HEK293 (cell line): ENCODE results near the gene OTUB1.

Experiments used
- CTCF ChIP-seq: fragments of 450-650 bp; formaldehyde crosslinking; IDR thresholded peaks from 2 replicates; pipeline ENCODE4 v1.5.1; 2016; ENCODE audit warnings: missing biosample characterization, missing genetic modification characterization
- REST ChIP-seq: fragments of 450-650 bp; formaldehyde crosslinking; IDR thresholded peaks from 2 replicates; pipeline ENCODE4 v1.5.1; 2016; ENCODE audit warnings: missing biosample characterization, missing genetic modification characterization
- ZBTB6 ChIP-seq: fragments of 450-650 bp; formaldehyde crosslinking; IDR thresholded peaks from 2 replicates; pipeline ENCODE4 v1.5.1; 2017; ENCODE audit warnings: missing biosample characterization, missing genetic modification characterization
- ZNF174 ChIP-seq: fragments of 450-650 bp; formaldehyde crosslinking; IDR thresholded peaks from 2 replicates; pipeline ENCODE4 v1.5.0; 2017; ENCODE audit warnings: missing biosample characterization, mild to moderate bottlenecking, missing genetic modification characterization
- ZNF561 ChIP-seq: fragments of 450-650 bp; IDR thresholded peaks from 2 replicates; pipeline ENCODE4 v1.5.1; 2018; ENCODE audit warnings: missing biosample characterization, missing genetic modification characterization, borderline replicate concordance

GRCh38 chr11:64034411-64034811 is 48.2 kb downstream of the OTUB1 start:
- TF ChIP-seq ZNF174 (tag by site-specific recombination) (no peak), ZNF561 (tag by site-specific recombination) (no peak), CTCF (tag by site-specific recombination) (no peak), ZBTB6 (tag by site-specific recombination) (no peak), REST (tag by site-specific recombination) (no peak)
